ENCODE data around the gene DGKI. TPM values are rescaled to one million over a fixed set of nuclear protein-coding genes. Genes with fewer than 3 reads are reported as not detected.

The DGKI gene
- total RNA-seq, 4 donors from 2014 or later: 0.16 to 4.4 (median 2.1) TPM

- DNase-seq (ENCODE audit: low spot score) (no peak), ATAC-seq (ENCODE audit: low FRiP score) (no peak)
- no peak for TF ChIP-seq CTCF (IDR thresholded peaks at IDR 0.05)
Observed at GRCh38 chr7:137572056-137572784, 274.6 kb downstream of the DGKI start.

GRCh38 chr7:137564677-137565076 lies 282.1 kb downstream of the DGKI start:
- DNase-seq (ENCODE audit: low spot score): no peak
- no peak for TF ChIP-seq CTCF (IDR thresholded peaks at IDR 0.05)
- no peak for ATAC-seq (ENCODE audit: low FRiP score)

- no peak for DNase-seq (ENCODE audit: low spot score)
- no peak for TF ChIP-seq CTCF (IDR thresholded peaks at IDR 0.05)
- ATAC-seq (ENCODE audit: low FRiP score): no peak
Observed at GRCh38 chr7:137563981-137564380, 282.8 kb downstream of the DGKI start.

- ATAC-seq (ENCODE audit: low FRiP score) (no peak), DNase-seq (ENCODE audit: low spot score) (no peak)
- no peak for TF ChIP-seq CTCF (IDR thresholded peaks at IDR 0.05)
Observed at GRCh38 chr7:137547485-137547884, 299.3 kb downstream of the DGKI start.

GRCh38 chr7:137546671-137547070 lies 300.1 kb downstream of the DGKI start:
- TF ChIP-seq CTCF (IDR thresholded peaks at IDR 0.05): no peak
- DNase-seq (ENCODE audit: low spot score) (no peak), ATAC-seq (ENCODE audit: low FRiP score) (no peak)

GRCh38 chr7:137546009-137546408 lies 300.8 kb downstream of the DGKI start:
- TF ChIP-seq CTCF (IDR thresholded peaks at IDR 0.05): no peak
- ATAC-seq (ENCODE audit: low FRiP score) (no peak), DNase-seq (ENCODE audit: low spot score) (no peak)

GRCh38 chr7:137545059-137545716 lies 301.6 kb downstream of the DGKI start:
- no peak for DNase-seq (ENCODE audit: low spot score)
- ATAC-seq (ENCODE audit: low FRiP score): no peak
- TF ChIP-seq CTCF (IDR thresholded peaks at IDR 0.05): no peak
